Measurements from ENCODE around the gene WDR4. TPM values are rescaled to one million over a fixed set of nuclear protein-coding genes. Genes with fewer than 3 reads are reported as not detected.
A peak's percentile ranks its signal among the peaks of the same experiment; 100 is the strongest.

Gene WDR4
- total and polyA plus RNA-seq, 9 of the 15 experiments (the other 6 are each of a cell fraction or from before 2014, with no cell fraction given): 5.4 to 95.4 (median 32.1) TPM

DNA sequence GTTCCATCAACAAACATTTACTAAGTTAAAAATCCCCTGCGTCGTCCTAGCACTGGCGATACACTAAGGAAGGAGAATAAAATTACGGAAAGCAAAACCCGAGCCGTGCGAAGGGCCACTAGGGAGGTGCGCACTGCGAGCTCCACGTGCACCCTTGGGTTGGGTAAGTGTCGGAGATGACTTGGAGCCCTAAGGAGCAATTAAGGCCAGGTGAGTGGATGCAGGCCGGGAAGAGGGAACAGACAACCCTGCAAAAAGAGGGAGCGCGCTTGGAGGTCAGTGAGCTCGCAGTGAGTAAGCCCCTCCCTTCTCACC is 704 bp downstream of the WDR4 start (continued):
- TF ChIP-seq, protein P1, sequence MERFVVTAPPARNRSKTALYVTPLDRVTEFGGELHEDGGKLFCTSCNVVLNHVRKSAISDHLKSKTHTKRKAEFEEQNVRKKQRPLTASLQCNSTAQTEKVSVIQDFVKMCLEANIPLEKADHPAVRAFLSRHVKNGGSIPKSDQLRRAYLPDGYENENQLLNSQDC (CRISPR knock-in tag; IDR thresholded peaks at IDR 0.05): 0 out of 2 replicates have a peak, but pooled peaks have one; percentile 29
- TF ChIP-seq FOXK1 (CRISPR knock-in tag; IDR thresholded peaks at IDR 0.05; ENCODE audit: borderline replicate concordance) (0 out of 2 replicates have a peak, but pooled peaks have one; percentile 16), LARP7 (IDR thresholded peaks at IDR 0.05) (no peak), CTBP1 (IDR thresholded peaks at IDR 0.05; ENCODE audit: borderline replicate concordance) (no peak), TAF9B (IDR thresholded peaks at IDR 0.05; ENCODE audit: partially characterized antibody) (no peak), ZNF695 (CRISPR knock-in tag; IDR thresholded peaks at IDR 0.05) (no peak), ZNF76 (CRISPR knock-in tag; IDR thresholded peaks at IDR 0.05; ENCODE audit: borderline replicate concordance) (no peak), L3MBTL2 (IDR thresholded peaks at IDR 0.05) (peak; percentile 90), C11orf30 (IDR thresholded peaks at IDR 0.05; ENCODE audit: low read depth) (no peak), SMARCE1 (IDR thresholded peaks at IDR 0.05) (0 out of 2 replicates have a peak, but pooled peaks have one; percentile 13)
- TF ChIP-seq, protein P2, sequence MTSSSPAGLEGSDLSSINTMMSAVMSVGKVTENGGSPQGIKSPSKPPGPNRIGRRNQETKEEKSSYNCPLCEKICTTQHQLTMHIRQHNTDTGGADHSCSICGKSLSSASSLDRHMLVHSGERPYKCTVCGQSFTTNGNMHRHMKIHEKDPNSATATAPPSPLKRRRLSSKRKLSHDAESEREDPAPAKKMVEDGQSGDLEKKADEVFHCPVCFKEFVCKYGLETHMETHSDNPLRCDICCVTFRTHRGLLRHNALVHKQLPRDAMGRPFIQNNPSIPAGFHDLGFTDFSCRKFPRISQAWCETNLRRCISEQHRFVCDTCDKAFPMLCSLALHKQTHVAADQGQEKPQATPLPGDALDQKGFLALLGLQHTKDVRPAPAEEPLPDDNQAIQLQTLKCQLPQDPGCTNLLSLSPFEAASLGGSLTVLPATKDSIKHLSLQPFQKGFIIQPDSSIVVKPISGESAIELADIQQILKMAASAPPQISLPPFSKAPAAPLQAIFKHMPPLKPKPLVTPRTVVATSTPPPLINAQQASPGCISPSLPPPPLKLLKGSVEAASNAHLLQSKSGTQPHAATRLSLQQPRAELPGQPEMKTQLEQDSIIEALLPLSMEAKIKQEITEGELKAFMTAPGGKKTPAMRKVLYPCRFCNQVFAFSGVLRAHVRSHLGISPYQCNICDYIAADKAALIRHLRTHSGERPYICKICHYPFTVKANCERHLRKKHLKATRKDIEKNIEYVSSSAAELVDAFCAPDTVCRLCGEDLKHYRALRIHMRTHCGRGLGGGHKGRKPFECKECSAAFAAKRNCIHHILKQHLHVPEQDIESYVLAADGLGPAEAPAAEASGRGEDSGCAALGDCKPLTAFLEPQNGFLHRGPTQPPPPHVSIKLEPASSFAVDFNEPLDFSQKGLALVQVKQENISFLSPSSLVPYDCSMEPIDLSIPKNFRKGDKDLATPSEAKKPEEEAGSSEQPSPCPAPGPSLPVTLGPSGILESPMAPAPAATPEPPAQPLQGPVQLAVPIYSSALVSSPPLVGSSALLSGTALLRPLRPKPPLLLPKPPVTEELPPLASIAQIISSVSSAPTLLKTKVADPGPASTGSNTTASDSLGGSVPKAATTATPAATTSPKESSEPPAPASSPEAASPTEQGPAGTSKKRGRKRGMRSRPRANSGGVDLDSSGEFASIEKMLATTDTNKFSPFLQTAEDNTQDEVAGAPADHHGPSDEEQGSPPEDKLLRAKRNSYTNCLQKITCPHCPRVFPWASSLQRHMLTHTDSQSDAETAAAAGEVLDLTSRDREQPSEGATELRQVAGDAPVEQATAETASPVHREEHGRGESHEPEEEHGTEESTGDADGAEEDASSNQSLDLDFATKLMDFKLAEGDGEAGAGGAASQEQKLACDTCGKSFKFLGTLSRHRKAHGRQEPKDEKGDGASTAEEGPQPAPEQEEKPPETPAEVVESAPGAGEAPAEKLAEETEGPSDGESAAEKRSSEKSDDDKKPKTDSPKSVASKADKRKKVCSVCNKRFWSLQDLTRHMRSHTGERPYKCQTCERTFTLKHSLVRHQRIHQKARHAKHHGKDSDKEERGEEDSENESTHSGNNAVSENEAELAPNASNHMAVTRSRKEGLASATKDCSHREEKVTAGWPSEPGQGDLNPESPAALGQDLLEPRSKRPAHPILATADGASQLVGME (CRISPR knock-in tag; IDR thresholded peaks at IDR 0.05): no peak
- TF ChIP-seq, protein P3, sequence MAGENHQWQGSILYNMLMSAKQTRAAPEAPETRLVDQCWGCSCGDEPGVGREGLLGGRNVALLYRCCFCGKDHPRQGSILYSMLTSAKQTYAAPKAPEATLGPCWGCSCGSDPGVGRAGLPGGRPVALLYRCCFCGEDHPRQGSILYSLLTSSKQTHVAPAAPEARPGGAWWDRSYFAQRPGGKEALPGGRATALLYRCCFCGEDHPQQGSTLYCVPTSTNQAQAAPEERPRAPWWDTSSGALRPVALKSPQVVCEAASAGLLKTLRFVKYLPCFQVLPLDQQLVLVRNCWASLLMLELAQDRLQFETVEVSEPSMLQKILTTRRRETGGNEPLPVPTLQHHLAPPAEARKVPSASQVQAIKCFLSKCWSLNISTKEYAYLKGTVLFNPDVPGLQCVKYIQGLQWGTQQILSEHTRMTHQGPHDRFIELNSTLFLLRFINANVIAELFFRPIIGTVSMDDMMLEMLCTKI (IDR thresholded peaks at IDR 0.05; ENCODE audit: partially characterized antibody): no peak
- TF ChIP-seq, protein P4, sequence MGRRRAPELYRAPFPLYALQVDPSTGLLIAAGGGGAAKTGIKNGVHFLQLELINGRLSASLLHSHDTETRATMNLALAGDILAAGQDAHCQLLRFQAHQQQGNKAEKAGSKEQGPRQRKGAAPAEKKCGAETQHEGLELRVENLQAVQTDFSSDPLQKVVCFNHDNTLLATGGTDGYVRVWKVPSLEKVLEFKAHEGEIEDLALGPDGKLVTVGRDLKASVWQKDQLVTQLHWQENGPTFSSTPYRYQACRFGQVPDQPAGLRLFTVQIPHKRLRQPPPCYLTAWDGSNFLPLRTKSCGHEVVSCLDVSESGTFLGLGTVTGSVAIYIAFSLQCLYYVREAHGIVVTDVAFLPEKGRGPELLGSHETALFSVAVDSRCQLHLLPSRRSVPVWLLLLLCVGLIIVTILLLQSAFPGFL (CRISPR knock-in tag; IDR thresholded peaks at IDR 0.05): 0 out of 2 replicates have a peak, but pooled peaks have one; percentile 77
- TF ChIP-seq, protein P5, sequence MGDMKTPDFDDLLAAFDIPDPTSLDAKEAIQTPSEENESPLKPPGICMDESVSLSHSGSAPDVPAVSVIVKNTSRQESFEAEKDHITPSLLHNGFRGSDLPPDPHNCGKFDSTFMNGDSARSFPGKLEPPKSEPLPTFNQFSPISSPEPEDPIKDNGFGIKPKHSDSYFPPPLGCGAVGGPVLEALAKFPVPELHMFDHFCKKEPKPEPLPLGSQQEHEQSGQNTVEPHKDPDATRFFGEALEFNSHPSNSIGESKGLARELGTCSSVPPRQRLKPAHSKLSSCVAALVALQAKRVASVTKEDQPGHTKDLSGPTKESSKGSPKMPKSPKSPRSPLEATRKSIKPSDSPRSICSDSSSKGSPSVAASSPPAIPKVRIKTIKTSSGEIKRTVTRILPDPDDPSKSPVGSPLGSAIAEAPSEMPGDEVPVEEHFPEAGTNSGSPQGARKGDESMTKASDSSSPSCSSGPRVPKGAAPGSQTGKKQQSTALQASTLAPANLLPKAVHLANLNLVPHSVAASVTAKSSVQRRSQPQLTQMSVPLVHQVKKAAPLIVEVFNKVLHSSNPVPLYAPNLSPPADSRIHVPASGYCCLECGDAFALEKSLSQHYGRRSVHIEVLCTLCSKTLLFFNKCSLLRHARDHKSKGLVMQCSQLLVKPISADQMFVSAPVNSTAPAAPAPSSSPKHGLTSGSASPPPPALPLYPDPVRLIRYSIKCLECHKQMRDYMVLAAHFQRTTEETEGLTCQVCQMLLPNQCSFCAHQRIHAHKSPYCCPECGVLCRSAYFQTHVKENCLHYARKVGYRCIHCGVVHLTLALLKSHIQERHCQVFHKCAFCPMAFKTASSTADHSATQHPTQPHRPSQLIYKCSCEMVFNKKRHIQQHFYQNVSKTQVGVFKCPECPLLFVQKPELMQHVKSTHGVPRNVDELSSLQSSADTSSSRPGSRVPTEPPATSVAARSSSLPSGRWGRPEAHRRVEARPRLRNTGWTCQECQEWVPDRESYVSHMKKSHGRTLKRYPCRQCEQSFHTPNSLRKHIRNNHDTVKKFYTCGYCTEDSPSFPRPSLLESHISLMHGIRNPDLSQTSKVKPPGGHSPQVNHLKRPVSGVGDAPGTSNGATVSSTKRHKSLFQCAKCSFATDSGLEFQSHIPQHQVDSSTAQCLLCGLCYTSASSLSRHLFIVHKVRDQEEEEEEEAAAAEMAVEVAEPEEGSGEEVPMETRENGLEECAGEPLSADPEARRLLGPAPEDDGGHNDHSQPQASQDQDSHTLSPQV (IDR thresholded peaks at IDR 0.05): peak; percentile 76
- TF ChIP-seq, protein P6, sequence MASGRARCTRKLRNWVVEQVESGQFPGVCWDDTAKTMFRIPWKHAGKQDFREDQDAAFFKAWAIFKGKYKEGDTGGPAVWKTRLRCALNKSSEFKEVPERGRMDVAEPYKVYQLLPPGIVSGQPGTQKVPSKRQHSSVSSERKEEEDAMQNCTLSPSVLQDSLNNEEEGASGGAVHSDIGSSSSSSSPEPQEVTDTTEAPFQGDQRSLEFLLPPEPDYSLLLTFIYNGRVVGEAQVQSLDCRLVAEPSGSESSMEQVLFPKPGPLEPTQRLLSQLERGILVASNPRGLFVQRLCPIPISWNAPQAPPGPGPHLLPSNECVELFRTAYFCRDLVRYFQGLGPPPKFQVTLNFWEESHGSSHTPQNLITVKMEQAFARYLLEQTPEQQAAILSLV (tag; IDR thresholded peaks at IDR 0.05): no peak
